Endothelial cell of umbilical vein (primary cell): ENCODE data around the gene IRF8. TPM values are rescaled to one million over a fixed set of nuclear protein-coding genes. Genes with fewer than 3 reads are reported as not detected.

Experiments
- BruUV-seq: library from RNA; stranded (reverse); fragments of 400-500 nt; replicated peaks from 2 replicates; lab custom pipeline; 2021; lab: Mats Ljungman, UMichigan
- CTCF ChIA-PET: fragments of 300-600, 350-600 bp; sonication (Branson Sonifier 250); formaldehyde crosslinking; loops from one replicate; lab custom pipeline; 2021; ENCODE audit warnings: antibody characterized with exemption, inconsistent platforms; lab: Charles Lee
- POLR2A ChIA-PET: fragments of 300-600, 350-600 bp; sonication (Branson Sonifier 250); formaldehyde crosslinking; loops from one replicate; lab custom pipeline; 2021; ENCODE audit warnings: antibody characterized with exemption, inconsistent platforms; lab: Charles Lee
- DNase-seq: peaks from one replicate; pipeline ENCODE4 v3.0.0-alpha.2; 2011; ENCODE audit warnings: low read depth, low spot score
- FAIRE-seq: peaks from 2 replicates; lab custom pipeline; 2011; peaks lifted over from hg19 to GRCh38; lab: Jason Lieb, UNC
- H2AFZ ChIP-seq: 2 replicates; pipeline ENCODE4 v1.6.0; 2012; ENCODE audit warnings: low read depth, low read length, control low read depth, inconsistent platforms
- H3K27ac ChIP-seq: 2 replicates; pipeline ENCODE4 v1.5.1; 2011; ENCODE audit warnings: low read depth, mild to moderate bottlenecking, control low read depth, low read length, moderate library complexity; ENCODE audit not compliant: insufficient read depth
- H3K27me3 ChIP-seq, 2 experiments: 2 replicates each; pipeline versions ENCODE4 v1.6.0 to v1.6.1; 2011; ENCODE audit warnings: low read length in 2 of 2, mixed read lengths in 1 of 2; ENCODE audit not compliant: control insufficient read depth in 2 of 2, insufficient read depth in 2 of 2
- H3K36me3 ChIP-seq, 2 experiments: 2 replicates in 1 of 2; 3 replicates in 1 of 2; pipeline ENCODE4 v1.5.1; 2011; ENCODE audit warnings: low read length in 2 of 2, mild to moderate bottlenecking in 1 of 2, moderate library complexity in 1 of 2; ENCODE audit not compliant: control insufficient read depth in 2 of 2, insufficient read depth in 2 of 2; ENCODE audit errors: extremely low read depth in 1 of 2
- H3K4me1 ChIP-seq: 3 replicates; pipeline ENCODE4 v1.5.1; 2011; ENCODE audit warnings: mild to moderate bottlenecking, low read length; ENCODE audit not compliant: control insufficient read depth, insufficient read depth; ENCODE audit errors: extremely low read depth
- H3K4me2 ChIP-seq: 2 replicates; pipeline ENCODE4 v1.6.1; 2011; ENCODE audit warnings: low read length, control low read depth, mixed read lengths; ENCODE audit not compliant: insufficient read depth
- H3K4me3 ChIP-seq, 3 experiments: fragments of 200-600 bp in 1 of 3; sonication (generic), shearing (Covaris generic) in 1 of 3; replicated peaks in 1 of 3; 2 replicates each; pipeline ENCODE4 v1.5.1; 2011 to 2016; ENCODE audit warnings: control low read depth in 3 of 3, low read length in 3 of 3, mild to moderate bottlenecking in 2 of 3, inconsistent platforms in 1 of 3, low read depth in 1 of 3, moderate library complexity in 1 of 3; ENCODE audit not compliant: insufficient read depth in 1 of 3
- H3K79me2 ChIP-seq: 2 replicates; pipeline ENCODE4 v1.6.0; 2012; ENCODE audit warnings: low read length, inconsistent platforms; ENCODE audit not compliant: control insufficient read depth, insufficient read depth
- H3K9ac ChIP-seq: replicated peaks from 2 replicates; pipeline ENCODE3; 2011; ENCODE audit warnings: low read length, control low read depth; ENCODE audit not compliant: insufficient read depth; ENCODE audit errors: extremely low read depth
- H3K9me1 ChIP-seq: replicated peaks from 3 replicates; pipeline ENCODE4 v1.6.0; 2011; ENCODE audit warnings: mild to moderate bottlenecking, low read length; ENCODE audit not compliant: control insufficient read depth, insufficient read depth; ENCODE audit errors: extremely low read depth
- H3K9me3 ChIP-seq: replicated peaks from 2 replicates; pipeline ENCODE4 v1.5.1; 2012; ENCODE audit warnings: low read length, inconsistent platforms; ENCODE audit not compliant: control insufficient read depth, insufficient read depth
- H4K20me1 ChIP-seq: replicated peaks from 2 replicates; pipeline ENCODE3; 2011; ENCODE audit warnings: mild to moderate bottlenecking, low read length; ENCODE audit not compliant: control insufficient read depth, insufficient read depth; ENCODE audit errors: extremely low read depth
- CTCF ChIP-seq, 2 donors: IDR thresholded peaks; 1 replicate in 1 of 2; 2 replicates in 1 of 2; pipeline ENCODE4 v1.5.1; 2011; ENCODE audit warnings: low read length in 2 of 2, mild to moderate bottlenecking in 2 of 2, moderate library complexity in 2 of 2, control low read depth in 1 of 2, inconsistent platforms in 1 of 2, low read depth in 1 of 2; ENCODE audit not compliant: insufficient read depth in 1 of 2; ENCODE audit errors: extremely low read depth in 1 of 2
- EZH2 ChIP-seq: IDR thresholded peaks from 2 replicates; pipeline ENCODE4 v1.6.1; 2012; ENCODE audit warnings: borderline replicate concordance, low read depth, mild to moderate bottlenecking, moderate library complexity, low read length, inconsistent platforms; ENCODE audit not compliant: severe bottlenecking
- FOS ChIP-seq: IDR thresholded peaks from 2 replicates; pipeline ENCODE4 v1.6.1; 2011; ENCODE audit warnings: mild to moderate bottlenecking, low read length, moderate library complexity, borderline replicate concordance; ENCODE audit not compliant: insufficient read depth
- GATA2 ChIP-seq: IDR thresholded peaks from 2 replicates; pipeline ENCODE4 v1.7.0; 2011; ENCODE audit warnings: low read depth, mild to moderate bottlenecking, moderate library complexity, mixed read lengths, low read length; ENCODE audit not compliant: insufficient read length, insufficient read depth
- MYC ChIP-seq: IDR thresholded peaks from one replicate; pipeline ENCODE4 v1.6.1; 2011; ENCODE audit warnings: mild to moderate bottlenecking, low read depth, low read length
- POLR2A ChIP-seq: IDR thresholded peaks from 2 replicates; pipeline ENCODE4 v1.6.1; 2012; ENCODE audit warnings: low read depth, mild to moderate bottlenecking, control low read depth, low read length
- POLR2AphosphoS5 ChIP-seq: IDR thresholded peaks from 2 replicates; pipeline ENCODE4 v1.6.1; 2012; ENCODE audit warnings: low read depth, mild to moderate bottlenecking, control low read depth, low read length, moderate library complexity; ENCODE audit not compliant: insufficient read depth
- dilution Hi-C: fragments of 300-500 bp; cut with MboI; formaldehyde crosslinking; loops from one replicate; pipeline ENCODE4 v1.15.0; 2019; ENCODE audit warnings: low sequenced_read_pairs; ENCODE audit not compliant: extremely low pct_ligation_motif_present
- intact Hi-C: fragments of 100-400 bp; cut with micrococcal nuclease; formaldehyde crosslinking; loops from one replicate; pipeline ENCODE4 v1.10.0; 2022
- polyA plus RNA-seq, 4 experiments: library from polyadenylated mRNA; depleted of rRNA in 3 of 4; stranded (reverse) in 3 of 4; unstranded in 1 of 4; fragments of >200 nt; gene quantifications; 2 replicates each; pipeline versions ENCODE4 v1.2.1 to v1.2.3, GENCODE V29; 2011 to 2012; ENCODE audit warnings: missing spikeins in 1 of 4
- total RNA-seq: library from RNA; stranded (reverse); gene quantifications from 2 replicates; pipeline ENCODE4 v1.2.3, GENCODE V29; 2021
- TF ChIP-seq, protein P1 (sequence below): IDR thresholded peaks from 2 replicates; pipeline ENCODE4 v1.6.1; 2011; ENCODE audit not compliant: insufficient read depth, insufficient read length

Gene IRF8
- total and polyA plus RNA-seq, 2 donors (not counting 3 experiments of a cell fraction or from before 2014, with no cell fraction given), result not detected

DNA sequence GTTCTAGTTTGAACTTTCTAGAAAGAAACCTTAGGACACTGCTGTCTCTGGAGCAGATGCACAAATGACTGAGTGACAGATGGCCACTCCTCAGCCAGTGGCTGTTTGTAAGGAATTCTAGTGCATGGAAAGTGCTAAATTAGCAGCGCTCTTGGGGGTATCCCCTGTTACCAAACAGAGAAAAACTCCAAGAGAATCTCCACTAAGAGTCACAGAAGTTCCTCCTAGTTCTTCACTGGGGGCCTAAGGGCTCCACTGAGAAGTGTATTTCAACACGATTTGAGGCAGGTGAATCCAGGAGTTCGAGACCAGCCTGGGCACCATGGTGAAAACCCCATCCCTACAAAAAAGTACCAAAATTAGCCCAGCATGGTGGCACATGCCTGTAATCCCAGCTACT, 18.1 kb upstream of the IRF8 start:
- Histone ChIP-seq H3K36me3 (no peaks in the 10 kb centered on the region), H3K4me1 (peaks cover 3% of the 10 kb centered on the region), H3K27me3 (peaks cover 5 to 18% of the 10 kb centered on the region in 2 experiments), H4K20me1 (no peaks in the 10 kb centered on the region), H3K9me1 (no peaks in the 10 kb centered on the region), H3K4me3 (no peak overlapping the region), H3K9ac (no peak overlapping the region), H3K9me3 (no peaks in the 10 kb centered on the region), H3K4me2 (no peak overlapping the region), H2AFZ (no peak overlapping the region), H3K79me2 (no peaks in the 10 kb centered on the region), H3K27ac (no peak overlapping the region)
- no TSS peak for BruUV-seq
- FAIRE-seq (no peak), DNase-seq (no peak)
- ChIA-PET POLR2A (no interaction called here), CTCF (no interaction called here)
- TF ChIP-seq, protein P1, sequence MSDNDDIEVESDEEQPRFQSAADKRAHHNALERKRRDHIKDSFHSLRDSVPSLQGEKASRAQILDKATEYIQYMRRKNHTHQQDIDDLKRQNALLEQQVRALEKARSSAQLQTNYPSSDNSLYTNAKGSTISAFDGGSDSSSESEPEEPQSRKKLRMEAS, result no peak
- TF ChIP-seq MYC (no peak), GATA2 (no peak), EZH2 (no peak), POLR2AphosphoS5 (no peak), POLR2A (no peak), FOS (no peak), CTCF (IDR thresholded peaks at IDR 0.05; ENCODE audit: extremely low read depth in 1 of 2, insufficient read depth in 1 of 2, low read depth in 1 of 2, low read length in 2 of 2) (no peak)
- intact Hi-C loops (no loop called here), dilution Hi-C loops (no loop called here)
